NCI-H2081 (cell line): ENCODE data around the gene GID8.
"Not testable (repeated sequence)": the region's sequence is repeated elsewhere in the genome, so short reads cannot be mapped to it uniquely, and the experiment has no call there.

Source experiments
- DNase-seq, 2 experiments: peaks; one replicate each; lab custom pipeline; 2025; lab: John Stamatoyannopoulos, UW

Gene GID8

GRCh38 chr20:62958388-62959100 lies 20.6 kb downstream of the GID8 start:
- DNase-seq: no peak

- DNase-seq: no peak
These were observed 21.4 kb downstream of the GID8 start for GRCh38 chr20:62959101-62959971.

- DNase-seq: no peak
These were observed 22.1 kb downstream of the GID8 start for GRCh38 chr20:62959998-62960436.

- DNase-seq: not testable (repeated sequence)
These were observed 22.7 kb downstream of the GID8 start for GRCh38 chr20:62960446-62961309.

- DNase-seq: no peak
These were observed 23.4 kb downstream of the GID8 start for GRCh38 chr20:62961310-62961783.

GRCh38 chr20:62961799-62962198 lies 23.9 kb downstream of the GID8 start:
- DNase-seq: no peak

- no peak for DNase-seq
These were observed 24.4 kb downstream of the GID8 start for GRCh38 chr20:62962221-62962879.

- no peak for DNase-seq
These were observed 25.1 kb downstream of the GID8 start for GRCh38 chr20:62962891-62963613.

- DNase-seq: no peak
These were observed 25.9 kb downstream of the GID8 start for GRCh38 chr20:62963614-62964397.

- no peak for DNase-seq
These were observed 26.8 kb downstream of the GID8 start for GRCh38 chr20:62964700-62965099.

GRCh38 chr20:62965363-62965771 lies 27.4 kb downstream of the GID8 start:
- no peak for DNase-seq

GRCh38 chr20:62966212-62967148 lies 28.5 kb downstream of the GID8 start:
- no peak for DNase-seq

GRCh38 chr20:62967149-62967501 lies 29.2 kb downstream of the GID8 start:
- DNase-seq: no peak

GRCh38 chr20:62967628-62968351 lies 29.8 kb downstream of the GID8 start:
- DNase-seq: no peak

- DNase-seq: no peak
These were observed 30.6 kb downstream of the GID8 start for GRCh38 chr20:62968378-62969178.

- DNase-seq: peak in 1 of 2 experiments; percentile 11
These were observed 31.3 kb downstream of the GID8 start for GRCh38 chr20:62969179-62969760.

GRCh38 chr20:62969939-62970306 lies 32.0 kb downstream of the GID8 start:
- DNase-seq: no peak
